GM19324 (cell line): ENCODE results near the gene CDH4.

Experiments used
- ATAC-seq: cut with Tn5 transposase; IDR thresholded peaks from one replicate; pipeline ENCODE4 v1.9.1; 2021; ENCODE audit warnings: mild to moderate bottlenecking, moderate library complexity; ENCODE audit not compliant: unreplicated experiment, low FRiP score

The CDH4 gene

GRCh38 chr20:61900945-61901293, 648.9 kb downstream of the CDH4 start:
- no peak for ATAC-seq

- ATAC-seq, result no peak
Measured at GRCh38 chr20:61901392-61902220, 649.5 kb downstream of the CDH4 start.

GRCh38 chr20:61902221-61902869, 650.3 kb downstream of the CDH4 start:
- ATAC-seq, result no peak

DNA sequence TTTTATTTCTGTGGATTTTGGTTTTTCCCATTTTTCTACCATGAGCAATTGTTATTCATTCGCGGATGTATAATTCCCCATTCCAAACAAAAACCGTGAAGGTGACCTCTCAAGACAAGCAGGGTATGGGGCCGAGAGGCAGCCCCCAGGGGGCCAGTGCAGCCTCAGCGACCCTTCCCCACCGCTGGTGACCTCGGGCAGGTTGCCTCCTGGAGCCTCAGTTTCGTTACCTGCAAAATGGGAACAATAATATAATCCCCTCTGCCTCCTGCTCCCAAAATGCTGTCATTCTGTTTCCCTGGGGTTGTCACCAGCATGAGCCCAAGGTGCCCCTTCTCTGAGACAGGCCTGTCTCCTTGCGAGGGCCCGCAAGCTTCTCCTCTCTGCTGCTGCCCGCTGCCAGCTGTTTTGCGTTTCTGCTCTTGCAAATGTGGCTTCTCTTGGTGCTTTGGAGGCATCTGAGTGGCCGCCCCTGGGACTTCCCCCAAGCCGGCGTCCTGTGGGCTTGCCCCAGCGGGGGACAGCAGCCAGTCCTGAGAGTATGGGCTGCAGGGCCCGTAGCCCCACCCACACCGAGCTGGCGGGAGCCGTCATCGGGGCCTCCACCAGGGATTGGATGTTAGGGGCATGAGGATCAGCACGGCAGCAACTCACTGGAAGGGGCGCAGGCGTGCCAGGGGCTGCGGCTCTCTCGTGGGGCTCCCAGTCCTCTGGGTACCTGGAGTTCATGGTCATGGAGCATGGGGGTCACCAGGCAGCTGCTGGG, 651.7 kb downstream of the CDH4 start:
- ATAC-seq, result no peak

DNA sequence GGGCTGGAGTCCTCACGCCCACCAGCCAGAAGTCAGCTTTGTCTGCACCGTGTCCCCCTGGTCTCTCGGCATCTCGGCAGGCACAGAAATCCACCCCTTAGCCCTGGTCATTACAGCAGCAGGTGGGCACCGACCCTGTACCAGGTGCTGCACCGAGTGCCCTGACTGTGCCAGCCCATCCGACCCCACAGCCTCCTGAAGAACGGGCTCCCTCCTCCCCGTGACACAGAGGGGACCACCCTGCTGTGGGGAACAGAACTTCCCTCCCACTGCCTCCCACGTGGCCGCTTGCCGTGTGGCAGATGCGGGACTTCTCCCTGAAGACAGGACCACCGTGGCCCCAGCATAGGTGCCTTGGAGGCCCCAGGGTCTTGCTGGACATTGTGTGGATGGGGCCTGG, 652.4 kb downstream of the CDH4 start:
- ATAC-seq, result no peak

DNA sequence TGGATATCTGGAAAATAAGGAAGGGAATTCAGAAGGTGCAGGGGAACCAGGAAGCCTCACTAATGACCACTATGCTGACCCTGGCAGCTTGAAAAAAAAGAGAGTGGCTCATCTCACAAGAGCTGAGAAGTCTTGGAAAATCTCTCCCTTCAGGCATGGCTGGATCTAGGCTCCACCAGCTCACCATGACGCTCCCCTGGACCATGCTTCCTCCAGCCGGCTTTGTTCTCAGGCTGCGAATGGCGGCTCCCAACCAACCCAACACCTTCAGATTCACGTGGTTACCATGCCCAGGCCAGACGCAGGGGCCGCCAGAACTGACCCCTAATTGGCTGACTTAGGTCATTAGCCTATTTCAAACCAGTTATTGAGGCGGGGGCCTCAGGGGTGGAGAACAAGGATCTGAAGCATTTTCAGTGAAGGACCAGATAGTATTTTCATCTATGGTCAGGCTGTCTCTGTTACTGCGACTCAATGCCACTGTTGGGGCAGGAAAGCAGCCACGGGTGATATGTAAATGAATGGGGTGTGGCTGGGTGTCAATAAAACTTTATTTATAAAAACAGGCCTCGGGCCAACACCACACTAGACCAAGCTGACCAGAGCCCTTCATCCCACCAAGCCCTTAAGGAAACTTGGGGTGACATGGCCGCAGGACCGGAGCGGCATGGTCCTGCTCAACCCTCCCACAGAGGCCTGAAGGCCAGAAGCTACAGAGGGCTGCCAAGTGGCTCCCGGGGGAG, 653.9 kb downstream of the CDH4 start:
- no peak for ATAC-seq

DNA sequence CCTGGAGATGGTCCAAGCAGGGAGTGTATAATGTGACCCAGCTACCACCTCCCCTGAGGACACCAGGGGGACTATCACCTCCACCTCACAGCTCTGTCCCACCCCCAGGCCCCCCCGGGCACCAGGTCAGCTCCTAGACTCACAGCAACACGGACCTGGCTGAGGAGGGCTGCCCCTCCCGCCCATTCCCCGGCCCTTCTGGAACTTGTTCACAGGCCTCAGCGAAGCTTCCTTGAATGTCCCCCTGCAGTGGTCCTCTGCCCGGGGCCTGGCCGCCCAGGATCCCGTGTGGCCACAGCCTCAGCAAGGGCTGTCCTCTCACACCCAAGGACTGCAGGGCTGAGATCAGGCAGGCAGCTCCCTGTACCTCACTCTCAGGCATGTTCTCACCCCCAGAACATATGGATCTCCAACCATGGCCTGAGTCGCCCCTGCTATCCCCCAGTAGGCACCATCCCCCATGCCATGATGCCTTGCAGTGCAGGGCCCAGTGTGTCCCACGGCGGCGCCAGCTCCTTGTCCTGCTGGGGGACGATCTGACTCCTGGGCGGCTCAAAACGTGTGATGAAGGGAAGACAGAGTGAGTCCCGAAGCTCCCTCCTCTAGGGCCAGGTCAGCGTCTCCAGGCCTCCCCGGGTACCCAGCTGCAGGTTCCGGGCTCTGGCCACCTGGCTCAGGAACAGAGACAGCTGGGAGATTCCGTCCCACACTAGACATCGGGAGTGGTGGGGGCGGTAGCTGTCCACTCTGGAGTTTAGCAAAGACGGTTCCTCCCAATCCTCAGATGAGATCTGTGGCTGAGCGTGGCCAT, 655.2 kb downstream of the CDH4 start:
- no peak for ATAC-seq

DNA sequence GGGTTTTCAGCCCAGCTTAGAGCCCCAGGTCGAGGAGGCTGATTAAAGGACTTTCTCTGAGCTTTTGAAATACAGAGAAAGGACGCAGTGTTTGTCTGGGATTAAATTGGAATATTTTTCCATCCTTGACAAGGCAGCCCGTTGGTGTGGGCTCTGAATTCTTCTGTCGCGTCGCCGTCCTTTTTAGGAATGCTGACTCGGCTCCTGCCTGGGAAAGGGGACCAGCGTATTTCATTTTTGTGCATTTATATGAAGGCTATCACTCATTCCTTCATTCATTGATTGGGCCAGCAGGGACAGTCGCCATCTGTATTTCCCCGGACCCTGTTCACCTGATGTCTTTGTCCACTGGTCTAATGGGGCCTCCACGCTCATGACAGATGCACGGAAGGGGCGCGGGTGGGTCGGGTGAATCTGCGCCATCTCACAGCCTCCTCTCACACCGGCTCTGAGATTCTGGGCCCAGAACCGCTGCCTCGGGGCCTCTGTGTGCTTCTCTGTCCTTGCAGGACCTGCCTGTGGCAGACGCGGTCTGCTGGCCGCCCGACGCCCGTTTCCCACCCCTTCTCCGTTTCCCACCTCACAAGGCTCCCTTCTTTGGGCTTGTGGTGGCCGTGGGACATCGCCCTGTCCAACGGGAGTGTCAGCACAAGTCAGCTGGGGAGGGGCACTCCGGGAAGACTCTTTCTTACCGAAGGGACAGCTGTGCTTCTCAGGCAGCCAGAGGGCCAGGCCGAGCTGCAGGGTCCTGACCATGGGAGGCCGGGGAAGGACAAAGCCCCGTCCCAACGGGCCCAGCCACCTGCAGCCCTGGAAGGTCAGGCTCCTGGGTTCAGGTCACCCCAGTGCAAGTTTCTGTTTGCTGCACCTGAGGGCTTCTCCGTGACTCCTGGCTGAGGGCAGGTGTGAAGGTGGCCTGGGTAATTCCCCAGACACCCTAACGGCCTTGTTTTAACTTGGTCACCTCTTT, 656.3 kb downstream of the CDH4 start:
- no peak for ATAC-seq

DNA sequence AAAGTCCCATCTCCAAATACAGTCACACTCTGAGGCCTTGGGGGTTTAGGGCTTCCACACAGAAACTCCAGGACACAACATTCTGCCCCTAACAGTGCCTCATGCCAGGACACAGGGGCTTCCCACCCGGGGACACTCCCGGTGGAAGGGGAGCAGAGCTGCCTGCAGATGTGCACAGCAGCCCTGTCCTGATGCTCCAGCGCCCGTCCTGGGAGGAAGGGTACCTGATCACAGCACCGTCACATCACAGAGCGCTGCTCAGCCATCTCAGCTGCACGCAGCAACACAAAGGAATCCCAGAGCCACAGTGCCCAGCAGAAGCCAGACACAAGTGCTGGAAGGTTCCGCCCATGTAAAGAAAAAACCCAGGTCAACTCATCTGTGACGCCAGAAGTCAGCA, 657.0 kb downstream of the CDH4 start:
- no peak for ATAC-seq

DNA sequence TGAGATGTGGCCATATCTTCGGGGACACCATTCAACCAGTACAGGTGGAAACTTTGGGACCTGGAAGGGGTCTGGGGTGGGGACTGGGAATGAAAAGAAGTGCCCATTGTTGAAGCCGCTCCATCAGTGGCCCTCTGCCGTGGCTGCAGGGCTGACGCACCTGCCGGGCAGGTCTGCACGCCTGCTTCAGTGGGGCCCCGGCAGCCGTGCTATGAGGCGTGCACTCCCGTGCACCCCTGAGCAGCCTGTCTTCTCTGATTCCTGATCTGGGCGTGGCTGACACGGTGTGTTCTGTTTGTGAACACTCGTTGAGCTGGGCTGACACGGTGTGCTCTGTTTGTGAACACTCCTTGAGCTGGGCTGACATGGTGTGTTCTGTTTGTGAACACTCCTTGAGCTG, 657.8 kb downstream of the CDH4 start:
- ATAC-seq, result no peak

DNA sequence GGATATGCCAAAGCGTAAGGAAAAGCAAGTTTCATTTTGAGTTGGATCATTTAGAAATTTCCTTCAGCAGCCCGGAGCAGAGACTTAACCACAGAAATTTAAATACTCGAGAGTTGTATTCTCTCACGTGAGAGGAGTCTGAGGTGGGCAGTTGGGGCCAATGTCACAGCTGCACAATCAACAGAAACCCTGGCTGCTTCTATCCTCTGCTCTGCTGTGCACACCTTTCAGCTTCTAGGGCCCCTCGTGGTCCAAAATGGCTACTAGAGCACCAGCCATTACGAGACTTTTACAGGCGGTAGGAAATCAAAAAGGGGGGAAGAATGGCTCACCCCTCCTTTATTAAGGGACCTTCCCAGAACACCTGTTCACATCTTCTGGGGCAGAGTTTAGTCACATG, 659.8 kb downstream of the CDH4 start:
- ATAC-seq, result no peak

DNA sequence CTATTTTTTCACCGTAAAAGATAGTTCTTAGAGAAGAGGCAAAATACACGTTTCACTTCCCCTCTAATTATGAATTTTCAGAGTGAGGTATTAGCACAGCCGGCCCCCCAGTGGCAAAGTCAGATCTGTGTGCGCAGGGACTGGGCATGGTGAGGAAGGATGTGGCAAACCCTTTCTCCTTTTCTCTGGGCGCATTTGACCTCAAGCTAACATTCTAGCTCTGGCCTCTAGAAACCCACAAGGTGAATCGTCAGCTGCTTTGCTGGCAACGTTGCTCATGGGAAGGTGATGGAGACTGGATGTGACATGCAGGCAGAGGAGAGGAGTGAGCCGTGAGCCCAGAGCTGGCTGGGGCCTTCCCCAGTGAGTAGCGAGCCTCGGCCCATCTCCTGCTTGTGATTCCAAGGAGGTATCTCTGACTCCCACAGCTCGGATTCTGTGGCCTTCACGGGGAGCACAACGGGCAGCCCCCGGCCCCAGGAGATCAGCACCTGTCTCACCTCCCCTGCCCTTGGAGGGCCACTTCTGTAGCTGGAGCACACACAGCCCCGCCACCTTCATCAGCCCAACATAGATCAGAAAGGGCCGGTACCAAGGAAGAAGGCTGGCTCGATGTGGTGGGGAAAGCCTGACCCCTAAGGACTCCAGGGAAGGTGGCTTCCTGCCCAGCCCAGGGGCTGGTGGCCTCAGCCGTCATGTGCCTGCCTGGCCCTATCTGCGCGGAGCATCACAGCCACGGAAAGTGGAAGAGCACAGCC, 660.8 kb downstream of the CDH4 start:
- no peak for ATAC-seq

DNA sequence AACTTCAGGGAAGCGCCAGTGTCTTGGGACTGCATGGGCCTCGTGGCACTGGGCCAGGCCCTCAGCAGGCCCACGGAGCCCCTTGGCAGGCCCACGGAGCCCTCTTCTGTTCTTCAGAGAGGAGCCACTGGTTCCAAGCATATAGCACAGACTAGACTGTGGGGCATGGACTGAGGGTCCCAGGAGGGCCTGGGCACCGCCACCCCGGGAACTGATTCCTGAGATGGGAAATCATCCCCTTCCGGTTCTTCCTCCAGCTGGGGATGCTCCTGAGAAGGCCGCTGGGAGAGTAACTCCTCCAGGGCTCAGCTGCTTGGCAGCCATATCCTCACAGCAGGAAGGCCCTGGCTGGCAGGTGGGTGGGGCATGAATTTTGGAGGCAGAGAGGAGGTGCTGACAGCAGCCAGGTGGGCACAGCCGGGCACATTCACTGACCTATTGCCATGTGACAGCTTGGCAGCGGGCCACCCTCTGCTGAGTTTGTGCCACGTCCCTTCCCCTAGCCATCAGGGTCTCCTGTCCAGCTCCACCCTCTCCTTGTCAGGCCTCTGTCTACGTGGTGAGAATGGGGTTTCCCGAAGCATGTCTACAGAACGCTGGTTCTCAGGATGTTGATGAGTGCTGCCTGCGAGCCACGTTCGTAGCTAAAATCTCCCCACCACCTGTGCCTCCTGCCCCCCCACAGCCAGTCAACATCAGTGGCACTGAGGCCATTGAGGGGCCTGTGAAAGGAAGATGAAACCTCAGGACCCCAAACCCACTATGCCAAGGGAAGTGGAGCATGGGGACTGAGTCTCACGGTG, 661.6 kb downstream of the CDH4 start:
- ATAC-seq, result no peak

DNA sequence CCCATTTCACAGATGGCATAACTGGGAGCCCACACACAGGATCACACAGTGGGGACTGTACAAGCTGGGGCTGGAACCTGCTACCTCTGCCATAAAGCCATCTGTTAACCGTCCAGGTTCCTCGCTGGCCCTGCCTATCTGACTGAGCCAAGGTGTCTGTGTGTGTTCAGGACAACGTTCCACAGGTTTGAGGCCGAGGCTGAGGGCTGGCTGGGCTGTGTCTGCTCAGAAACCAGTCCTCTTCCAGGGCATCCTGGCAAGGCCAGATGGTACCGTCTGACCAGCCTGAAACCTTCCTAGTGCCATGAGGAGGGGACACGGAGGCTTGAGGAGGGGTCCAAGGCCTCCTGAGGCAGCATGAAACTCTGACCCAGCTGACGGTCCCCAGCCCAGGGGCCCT, 663.0 kb downstream of the CDH4 start:
- no peak for ATAC-seq

DNA sequence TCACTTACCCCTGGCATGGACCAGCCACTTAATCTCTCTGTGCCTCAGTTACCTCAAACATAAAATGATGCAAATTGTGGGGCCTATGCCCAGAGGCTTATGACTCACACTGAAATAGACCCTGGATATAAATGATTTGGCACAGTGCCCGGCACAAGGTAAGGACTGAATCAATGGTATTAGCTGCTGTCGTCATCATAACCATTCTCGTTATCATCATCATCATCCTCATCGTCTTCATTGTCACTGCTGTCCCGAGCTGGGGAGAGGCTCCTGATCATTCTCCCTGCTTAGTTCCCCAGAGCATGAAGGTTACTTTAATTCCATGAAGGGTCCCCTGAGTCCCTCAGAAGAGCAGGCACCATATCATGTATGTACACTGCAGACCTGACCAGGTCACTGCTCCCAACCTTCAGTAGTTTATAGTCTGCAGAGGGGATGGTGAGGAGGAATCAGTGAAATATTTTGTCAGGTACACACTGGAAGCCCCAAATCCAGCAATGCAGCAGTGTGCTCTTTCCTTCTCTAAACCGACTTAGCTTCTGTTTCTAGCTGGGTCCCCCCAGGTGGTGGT, 664.3 kb downstream of the CDH4 start:
- no peak for ATAC-seq

DNA sequence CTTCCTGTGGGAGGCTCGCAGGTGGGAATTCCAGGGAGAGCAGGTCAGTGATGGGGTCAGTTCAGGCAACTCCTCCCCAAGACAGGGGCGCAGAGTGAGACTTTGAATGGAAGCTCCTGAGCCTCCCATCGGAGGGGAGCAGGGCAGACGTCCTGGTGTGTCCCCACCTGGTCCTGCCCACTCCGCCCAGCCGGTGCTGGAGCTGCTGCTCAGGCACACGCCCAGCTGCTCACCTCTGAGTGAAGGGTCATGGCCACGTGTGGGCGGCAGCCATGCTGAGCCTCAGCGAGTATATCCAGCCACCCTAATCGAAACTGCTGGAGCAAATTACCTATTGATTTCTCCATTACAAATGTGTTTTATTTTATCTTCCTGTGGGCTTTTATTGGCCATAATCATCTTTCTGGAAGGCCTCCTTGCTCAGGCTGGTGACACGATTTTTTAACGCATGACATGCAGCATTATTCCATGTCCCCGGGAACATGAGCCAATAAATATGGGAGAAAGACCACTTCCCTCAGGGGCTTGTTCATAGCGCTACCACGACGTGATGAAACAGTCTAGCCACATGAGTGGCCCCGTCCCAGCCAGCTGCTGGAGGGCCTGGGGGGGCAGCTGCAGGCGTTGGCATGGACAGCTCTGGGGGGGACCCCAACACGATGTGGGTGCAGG, 665.5 kb downstream of the CDH4 start:
- ATAC-seq, result no peak

DNA sequence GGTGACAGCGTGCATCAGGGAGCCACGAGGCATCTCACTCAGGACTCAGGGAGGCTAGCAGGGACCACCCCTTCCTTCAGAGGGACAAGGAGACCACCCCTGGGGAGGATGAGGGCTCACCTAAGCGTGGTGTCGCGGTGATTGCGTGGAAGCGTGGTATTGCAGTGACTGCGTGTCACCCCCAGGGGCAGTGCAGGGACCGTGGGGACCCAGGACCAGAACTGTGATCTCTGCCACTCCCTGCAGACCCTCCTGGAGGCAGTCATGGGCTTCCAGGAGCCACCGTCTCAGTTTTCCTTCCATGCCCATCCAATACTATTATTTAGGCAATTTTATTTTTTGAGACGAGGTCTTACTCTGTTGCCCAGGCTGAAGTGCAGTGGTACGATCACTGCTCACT, 666.5 kb downstream of the CDH4 start:
- no peak for ATAC-seq
